Glomerular endothelial cell (primary cell): ENCODE data around the gene RBMS2. TPM values are rescaled to one million over a fixed set of nuclear protein-coding genes. Genes with fewer than 3 reads are reported as not detected.

Experiments used
- DNase-seq: peaks from one replicate; pipeline ENCODE4 v3.0.0-alpha.2; 2011; ENCODE audit warnings: low read depth, low spot score; ENCODE audit errors: extremely low read depth
- total RNA-seq: library from RNA; depleted of rRNA; stranded (reverse); fragments of >200 nt; gene quantifications from 2 replicates; pipeline ENCODE4 v1.2.3, GENCODE V29; 2015

Gene RBMS2
- total RNA-seq, 1 donor from 2014 or later = 75.8 TPM

DNA sequence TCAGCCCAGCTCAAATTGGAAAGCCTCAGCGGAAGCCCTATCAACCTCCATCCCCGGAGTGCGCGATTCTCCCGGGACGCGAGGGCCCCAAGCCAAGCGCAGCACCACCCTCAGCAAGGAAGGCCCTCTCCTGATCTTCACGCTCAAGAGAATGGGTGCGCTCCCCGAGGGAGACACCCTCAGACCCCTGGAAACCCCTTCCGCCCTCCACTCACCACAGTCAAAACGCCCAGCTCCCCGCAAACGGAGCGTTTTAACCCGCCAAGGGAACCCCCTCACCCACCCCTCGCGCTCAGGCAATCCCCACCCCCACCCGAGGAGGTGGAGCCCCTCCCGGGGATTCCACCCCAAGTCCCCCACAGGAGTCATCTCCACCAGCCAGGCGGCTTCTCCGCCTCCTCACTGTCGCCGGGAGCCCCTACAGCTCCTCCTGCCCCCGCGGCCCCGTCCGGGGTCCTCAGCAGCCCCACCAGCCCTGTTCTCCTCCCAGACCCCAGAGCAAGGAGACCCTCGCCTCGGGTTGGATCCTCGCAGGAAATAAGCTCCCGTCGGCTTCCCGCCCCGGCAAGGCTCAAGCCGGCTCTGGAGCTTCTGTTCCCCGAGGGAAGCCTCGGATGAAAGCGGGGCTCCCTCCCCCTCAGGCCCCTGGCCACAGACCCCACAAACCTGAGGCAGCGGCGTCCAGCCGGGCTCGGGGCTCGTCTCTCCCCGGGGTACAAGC, 108.0 kb downstream of the RBMS2 start:
- no peak for DNase-seq

DNA sequence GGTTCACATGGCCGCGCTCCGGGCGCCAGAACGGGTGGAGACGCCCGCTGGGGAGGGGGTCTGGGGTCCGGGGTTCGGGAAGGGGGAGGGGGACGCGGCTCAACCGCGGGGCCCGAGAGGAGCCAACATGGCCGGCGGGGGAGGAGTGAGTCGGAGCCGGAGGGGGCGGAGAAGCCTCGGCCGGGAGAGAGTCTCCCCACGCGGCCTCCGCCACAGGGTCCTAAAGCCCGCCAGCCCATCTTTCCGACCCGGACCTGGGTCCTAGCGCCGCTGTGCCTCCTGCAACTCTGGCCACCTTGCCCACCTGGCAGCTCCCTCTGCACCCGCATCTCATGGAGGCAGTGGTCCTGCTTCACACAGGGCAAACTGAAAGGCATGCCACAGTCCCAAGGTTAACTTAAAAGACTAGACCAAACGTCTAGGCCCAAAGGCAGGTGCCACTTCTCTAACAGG, 108.6 kb downstream of the RBMS2 start, which contains the start of gene BAZ2A:
Gene BAZ2A (minus strand): TSS at position 147 of the 453 bp plus-strand sequence. CDS start 12,796 bp downstream, outside the sequence.
- DNase-seq = no peak

DNA sequence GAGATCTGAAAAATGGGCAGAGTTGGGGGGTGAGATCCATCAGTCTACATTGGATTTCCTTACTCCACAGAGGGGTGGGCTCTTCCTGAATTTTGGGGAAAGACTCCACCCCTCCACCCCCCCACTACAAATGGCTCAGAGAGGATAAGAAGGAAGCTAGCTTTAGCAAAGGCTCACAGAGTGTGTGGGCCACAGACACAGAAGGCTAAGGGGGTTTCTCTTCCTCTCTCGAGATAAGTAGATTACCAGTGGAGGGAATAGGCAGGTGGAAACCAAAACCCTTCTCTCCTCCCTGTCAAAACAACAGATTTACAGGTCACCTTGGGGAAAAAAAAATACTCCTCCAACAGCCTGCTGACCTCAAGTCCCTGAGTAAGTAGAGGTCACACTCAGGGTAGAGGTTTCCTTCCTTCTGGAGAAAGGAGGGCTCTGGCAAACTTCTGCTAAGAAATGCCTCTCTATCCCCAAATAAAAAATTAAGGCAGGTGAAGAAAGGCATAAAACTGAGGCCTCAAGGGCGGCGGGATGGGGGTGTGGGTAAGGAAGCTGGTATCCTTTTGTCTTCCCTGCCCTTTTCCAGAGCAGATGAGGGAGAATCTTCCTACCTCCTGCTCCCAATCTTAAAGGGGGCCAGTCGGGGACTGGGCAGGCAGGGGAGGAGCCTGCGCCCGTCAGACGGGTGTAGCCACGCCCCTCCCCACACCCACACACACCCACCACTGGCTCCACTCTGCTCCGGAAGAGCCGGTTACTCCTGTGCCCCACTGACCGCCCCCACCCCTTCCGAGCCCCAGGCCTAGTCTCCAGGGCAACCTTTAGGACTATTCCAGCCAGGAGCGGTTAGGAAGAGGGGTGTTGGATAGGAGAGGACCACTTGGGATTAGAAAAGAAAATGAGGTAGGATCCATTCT, 110.4 kb downstream of the RBMS2 start:
- DNase-seq = no peak

DNA sequence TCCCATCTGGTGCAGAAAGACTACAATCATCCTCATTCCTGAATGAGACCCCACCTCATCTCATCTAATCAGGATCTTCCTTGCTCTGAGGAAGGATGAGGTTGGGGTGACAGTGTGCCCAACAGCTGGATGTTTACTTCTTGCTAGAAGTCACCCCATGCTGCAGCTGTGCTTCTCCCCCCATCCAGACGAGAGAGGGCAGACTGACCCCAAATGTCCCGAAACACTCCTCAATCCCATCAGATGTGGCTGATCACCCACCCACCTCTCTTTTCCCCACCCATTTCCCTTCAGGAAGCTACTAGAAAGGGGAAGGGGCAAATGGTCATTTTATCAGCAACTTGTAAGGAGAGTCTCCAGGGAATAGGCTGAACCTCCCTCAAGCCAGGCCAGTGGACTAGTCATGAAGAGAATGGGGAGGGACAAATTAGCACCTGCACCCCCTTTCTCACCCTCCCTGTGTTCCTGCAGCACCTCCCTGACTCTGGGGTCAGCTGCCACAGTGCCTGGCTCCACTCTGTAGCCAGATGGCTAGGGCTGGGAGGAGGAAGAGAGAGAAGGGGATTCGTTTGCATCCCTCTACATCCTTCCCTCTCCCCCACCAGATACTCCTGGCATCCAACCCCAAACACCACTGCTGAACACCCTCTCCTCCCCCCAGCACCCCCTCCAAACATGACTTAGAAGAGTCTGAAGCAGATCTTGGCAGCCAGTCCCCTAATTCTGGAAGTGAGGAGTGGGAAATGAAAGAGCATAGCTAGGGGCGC, 111.3 kb downstream of the RBMS2 start:
- no peak for DNase-seq

DNA sequence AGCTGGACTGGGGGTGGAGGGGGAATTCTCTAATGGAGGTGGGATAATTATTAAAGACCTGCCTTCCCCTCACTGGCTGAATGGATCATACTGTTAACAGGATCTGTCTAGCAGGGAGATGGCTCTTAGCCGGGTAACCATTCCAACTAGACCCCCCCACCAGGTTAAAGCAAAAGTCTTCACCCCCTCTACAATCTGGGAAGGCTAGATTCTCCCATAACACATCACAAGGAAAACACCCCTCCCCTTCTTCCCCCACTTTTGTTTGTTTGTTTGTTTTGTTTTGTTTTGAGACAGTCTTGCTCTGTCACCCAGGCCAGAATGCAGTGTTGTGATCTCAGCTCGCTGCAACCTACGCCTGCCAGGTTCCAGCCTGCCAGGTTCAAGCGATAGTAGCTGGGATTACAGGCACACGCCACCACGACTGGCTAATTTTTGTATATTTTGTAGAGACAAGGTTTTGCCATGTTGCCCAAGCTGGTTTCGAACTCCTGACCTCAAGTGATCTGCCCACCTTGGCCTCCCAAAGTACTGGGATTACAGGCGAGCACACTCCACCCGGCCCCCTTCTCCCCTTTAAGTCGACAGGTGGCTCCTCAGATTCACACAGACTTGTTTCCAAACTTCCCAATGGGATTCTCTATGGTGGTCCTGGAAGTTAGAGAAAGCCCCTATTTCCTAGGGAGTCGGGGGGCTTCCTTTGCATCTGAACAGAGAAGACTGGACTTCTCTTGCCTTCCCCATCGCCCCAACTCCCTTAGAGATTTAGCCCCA, 112.0 kb downstream of the RBMS2 start:
- no peak for DNase-seq

DNA sequence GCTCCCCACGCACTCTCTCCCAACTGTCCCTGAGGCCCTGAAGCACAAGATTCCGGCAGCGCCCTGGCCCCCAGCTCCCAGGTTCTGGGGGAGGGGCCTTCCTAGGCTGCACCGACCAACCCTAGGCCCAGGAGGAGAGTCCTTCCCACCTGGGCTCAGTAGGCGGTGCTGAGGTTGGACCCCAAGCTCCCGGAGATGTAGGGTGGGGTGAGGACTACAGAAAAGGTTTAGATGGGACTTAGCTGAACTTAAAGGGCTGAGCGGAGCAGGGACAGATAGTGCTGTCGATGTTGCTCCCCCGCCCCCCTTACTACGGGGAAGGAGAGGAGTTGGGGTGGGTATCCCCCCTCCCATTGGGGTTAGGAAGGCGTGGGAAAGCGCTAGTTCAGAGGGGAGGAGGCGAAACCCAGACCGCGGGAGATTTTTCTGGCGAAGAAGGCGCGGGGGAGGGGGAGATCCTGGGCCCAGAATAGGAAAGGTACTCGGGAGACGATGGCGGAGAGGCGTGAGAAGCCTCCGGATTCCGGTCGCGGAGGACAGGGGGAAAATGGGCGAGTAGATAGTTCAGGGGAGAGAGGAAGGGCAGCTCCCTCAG, 112.7 kb downstream of the RBMS2 start:
- no peak for DNase-seq

DNA sequence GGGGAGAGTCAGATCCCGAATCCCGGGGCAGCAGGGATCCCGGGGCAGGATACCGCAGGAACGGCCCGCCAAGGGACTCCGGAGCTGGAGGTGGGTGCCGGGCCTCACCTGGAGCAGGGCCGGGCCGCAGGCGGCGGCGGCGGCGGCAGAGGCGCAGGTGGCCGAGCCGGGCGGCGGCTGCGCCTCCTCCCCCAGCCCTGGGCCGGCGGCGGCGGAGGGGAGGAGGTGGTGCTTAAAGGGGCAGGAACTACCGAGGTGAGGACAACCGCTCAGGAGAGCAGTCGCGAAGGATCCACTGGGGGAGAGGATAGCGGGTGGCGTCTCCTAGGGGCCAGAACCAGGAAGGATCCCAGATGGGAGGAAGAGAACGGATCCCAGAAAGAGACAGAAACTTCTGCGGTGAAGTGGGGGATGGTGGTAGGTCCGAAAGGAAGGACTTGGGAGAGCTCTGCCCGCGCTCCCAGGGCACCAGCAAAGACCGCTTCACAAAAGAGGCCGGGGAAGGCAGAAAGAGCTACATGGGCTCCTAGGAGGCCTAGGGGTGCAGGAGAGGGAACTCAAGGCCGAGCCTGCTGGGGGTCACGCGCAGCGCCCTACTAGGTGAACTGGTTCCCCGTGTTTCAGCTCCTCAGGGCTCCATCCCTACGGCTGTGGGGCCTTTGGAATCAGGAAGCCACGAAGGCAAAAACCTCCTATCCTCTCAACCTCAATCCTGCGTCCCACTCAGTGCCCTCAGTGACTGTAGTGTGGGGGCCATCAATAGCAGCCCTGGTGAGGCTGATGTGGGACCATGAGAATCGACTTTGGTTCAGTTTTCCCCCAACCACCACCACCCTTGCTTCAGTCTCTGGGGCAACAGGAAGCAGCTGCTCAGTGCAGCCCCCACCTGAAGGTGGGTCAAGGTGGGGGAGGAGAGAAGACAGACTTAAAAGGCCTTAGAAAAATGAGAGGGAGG, 113.5 kb downstream of the RBMS2 start:
- DNase-seq = no peak

DNA sequence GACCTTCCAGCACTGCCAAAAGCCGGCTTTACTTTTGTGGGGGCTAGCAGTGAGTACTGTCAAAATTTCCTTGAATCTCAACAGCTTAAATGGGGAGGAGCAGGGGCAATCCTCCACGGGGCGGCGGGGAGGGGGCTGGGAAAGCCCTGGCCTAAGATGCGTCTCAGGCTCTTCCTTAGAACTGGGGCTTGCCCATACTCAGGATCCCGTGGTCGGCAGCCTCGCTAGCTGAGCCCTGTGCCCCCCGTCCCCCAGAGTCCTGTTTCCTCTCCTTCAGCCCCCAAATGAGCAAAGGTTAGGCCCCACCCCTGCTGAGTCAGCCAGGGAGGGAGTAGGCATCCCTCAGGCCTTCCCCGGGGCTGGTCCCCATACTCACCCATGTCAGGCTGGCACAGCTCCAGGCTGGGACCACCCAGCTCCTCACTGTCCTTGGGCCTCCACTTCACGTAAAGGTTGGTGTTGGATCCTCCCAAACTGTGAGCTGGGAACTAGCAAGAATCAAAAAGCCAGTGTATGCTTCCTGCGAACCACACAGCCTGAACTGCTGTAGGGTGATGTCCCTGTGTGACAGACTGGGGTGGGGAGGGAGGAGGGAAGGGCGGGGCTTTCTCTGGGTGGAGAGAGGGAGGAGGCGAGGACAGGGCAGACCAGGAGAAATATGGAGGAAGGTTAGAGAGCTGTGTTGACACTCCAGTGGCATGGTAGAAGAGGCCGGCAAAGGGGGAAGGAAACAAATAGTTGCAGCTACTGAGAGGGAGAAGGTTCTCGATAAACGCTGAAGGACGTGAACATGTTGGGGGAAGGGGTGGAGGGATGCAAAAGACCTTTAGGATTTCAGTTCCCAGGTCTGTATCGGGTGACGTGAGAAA, 114.4 kb downstream of the RBMS2 start:
- DNase-seq = no peak

DNA sequence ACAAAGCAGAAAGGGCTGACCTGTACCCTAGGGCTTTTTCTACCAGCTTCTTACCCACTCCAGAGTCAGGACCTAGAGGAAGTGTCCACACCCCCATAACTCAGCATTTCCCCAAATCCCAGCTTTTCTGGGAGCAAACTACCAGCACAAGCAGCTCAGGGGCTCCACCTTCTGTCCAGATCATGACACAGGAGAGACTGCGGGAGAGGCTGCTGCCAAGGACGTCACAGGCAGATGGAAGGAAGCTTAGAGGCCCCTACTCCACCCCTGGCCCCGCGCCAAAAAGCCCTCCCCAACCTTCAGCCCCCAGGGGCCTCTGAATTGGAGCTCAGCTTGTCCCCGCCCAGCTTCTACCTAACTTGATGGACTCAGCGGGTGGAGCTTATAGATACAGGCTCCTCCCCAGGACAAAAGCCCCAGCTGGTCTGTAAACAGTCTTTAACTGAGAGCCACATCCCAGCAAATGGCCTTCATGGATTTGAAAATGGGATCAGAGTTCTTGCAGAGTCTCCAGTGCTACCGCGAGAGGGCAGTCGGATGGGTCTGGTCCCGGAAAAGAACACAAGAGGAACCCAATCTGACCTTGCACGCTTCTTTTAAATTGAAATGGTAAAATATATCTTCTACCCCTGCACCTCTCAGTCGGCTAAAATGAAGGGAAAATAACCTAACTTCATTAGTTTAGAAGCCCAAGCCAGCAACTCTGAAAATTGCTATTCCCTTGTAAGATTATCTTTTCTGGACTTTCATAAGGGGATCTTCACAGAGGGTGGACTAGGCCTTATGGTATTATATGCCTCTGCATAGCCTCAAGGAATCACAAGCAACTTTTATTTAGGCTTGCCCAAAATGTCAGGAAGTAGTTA, 115.3 kb downstream of the RBMS2 start:
- peak; percentile 94 for DNase-seq

DNA sequence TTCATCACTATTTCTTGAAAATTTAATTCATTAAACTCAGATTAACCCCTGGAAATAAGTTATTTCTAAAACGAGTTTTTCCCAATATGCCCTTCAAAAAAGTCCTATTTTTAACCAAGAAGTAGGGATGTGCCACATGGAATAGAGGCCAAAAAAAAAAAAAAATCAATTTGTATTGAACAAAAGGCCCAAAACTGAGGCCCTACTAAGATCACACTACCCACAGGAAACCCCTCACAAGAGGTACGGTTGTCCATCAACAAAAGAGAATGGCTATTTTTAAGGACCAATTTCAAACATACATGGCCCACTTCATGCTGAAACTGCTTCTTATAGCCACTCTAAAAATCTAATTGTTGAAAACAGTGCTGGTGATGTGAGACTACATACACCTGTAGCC, 116.0 kb downstream of the RBMS2 start:
- no peak for DNase-seq

DNA sequence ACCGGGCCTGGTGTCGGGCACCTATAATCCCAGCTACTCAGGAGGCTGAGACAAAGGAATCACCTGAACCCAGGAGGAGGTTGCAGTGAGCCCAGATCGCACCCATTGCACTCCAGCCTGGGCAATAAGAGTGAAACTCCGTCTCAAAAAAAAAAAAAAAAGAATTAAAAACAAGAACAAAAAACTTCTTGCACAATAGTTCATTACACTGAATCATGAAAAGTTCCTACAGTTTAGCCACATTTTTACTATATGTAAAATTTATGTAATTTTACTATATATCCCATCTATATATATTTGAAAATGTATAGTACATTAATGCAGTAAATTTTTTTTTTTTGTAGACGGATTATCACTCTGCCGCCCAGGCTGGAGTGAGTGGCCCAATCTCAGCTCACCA, 119.6 kb downstream of the RBMS2 start:
- no peak for DNase-seq

DNA sequence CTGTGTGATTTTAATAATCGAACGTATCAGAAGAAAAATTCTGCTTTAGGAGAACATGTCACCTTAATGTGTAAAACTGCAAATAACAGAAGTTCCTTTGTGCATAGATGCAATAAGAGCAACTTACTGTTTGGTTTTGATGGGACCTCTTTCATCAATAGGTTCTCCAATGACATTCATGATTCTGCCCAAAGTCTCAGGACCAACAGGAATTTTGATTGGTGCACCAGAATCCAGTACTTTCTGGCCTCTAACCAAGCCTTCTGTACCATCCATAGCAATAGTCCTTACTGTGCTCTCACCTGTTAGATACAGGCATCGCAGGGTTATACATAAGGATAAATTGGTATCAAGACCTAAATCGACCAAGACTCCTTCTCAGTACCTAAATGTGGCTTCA, 123.0 kb downstream of the RBMS2 start:
- no peak for DNase-seq

DNA sequence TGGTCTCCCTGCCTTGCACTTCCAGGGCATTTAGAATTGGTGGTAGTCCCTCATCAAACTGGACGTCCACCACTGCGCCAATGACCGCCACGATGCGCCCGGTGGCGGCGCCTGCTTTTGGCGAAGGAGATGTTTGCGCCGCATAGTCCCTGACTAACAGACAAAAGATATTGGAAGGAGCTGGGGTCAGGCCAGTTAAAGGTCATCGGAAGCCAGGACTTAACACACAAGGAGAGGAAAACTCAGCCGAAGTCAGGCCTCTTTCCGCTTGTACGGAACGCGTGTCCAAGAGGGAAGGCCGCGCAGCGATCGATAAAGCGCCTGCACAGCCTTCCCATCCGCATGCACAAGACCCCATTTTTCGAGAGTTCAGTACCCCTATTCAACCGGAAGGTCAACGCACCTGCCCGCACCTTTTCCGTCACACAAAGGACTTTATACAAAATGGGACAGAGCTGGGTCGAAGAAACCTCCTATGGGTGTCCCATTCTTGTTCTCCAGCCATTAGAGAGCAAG, 123.6 kb downstream of the RBMS2 start:
- DNase-seq = no peak
